ENCODE measurements around the gene CHCHD3.

Gene CHCHD3

DNA sequence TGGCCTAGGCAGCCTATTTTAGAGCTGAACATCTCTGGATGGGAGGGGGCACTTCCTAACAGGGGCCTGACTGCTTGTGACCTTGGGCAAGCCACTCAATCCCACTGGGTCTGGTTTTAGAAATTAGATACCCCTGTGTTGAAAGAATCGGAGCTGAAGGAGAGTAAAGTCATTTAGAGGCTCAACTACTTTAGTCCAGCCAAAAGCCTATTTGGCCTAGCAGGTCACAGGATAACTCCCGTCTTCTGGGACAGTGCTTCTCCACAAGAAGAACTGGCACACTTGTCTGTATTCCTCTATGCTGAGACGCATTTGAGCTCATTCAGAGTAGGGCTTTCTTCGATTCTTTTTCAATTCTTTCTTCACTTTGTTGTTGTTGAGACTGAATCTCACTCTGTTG, 224.2 kb downstream of the CHCHD3 start:
- FAIRE-seq = no peak

DNA sequence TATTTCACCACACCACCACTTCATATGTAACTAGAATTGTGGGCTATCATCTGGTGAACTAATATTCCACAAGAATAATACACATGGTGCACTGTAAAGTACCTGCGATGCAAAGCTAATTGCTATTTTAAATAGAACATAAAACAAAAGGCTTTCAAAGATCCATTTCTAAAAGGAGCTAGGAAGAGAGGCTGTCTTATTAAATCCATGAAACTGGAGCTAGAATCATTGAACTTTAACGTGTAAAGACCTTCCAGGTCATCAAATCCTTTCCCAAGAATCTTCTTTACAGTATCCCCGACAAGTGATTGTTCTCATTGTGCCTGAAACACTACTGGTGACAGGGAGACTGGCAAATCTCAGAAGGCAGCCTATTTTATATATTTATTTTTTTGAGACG, 224.9 kb downstream of the CHCHD3 start:
- no peak for FAIRE-seq

DNA sequence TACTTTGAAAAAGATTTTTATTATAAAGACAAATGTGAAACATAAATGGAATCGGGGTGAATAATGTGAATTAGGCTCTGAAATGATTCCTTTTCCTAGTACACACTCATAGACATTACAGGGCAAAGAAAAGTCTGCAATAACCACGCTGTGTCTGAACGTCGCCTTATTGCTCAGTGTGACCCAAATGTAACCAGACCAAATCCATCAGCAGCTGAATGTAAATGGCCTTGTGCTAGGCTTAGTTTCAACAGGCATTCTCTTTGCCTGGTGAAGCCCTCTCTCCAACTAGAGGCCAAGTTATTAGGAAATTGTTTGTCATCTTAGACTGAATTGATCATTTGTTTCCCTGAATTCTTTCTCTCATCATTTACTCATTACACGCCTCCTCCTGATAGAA, 225.5 kb downstream of the CHCHD3 start:
- no peak for FAIRE-seq

DNA sequence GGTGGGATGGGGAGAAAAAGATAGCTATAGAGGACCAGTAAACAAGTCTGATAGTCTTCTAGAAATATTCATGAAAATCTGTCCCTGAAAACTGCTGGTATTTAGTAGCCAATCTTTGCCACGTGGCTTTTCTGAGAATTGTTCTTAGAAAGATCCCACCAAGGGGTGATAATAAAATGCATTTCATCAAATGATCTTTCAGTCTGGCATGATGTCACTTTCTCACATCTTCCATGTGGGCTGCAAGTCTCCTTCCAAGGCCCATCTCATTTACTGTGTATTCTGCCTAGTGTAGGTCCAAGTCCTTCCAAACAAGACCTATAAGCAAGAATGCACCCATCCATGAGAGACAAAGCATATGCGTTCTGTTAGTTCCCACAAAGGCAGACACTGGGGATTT, 226.0 kb downstream of the CHCHD3 start:
- FAIRE-seq = no peak

DNA sequence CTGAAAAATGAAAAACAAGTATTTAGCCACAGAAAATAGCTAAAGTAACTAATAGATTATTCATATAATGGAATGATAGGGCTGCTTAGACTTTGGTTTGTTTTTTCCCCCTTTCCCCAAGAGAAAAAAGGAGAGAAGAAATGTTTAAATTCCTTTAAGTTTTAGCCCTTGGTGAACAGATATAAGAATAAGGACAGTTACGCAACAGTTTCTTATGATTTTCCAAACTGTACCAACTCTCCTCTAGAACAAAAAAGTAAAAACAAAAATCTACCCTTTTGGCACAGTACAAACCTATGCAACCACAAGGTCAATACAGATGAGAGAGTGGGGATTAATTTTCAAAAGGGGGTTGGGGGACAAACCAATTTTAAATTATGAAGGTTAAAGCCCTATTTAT, 227.7 kb downstream of the CHCHD3 start:
- FAIRE-seq = no peak

DNA sequence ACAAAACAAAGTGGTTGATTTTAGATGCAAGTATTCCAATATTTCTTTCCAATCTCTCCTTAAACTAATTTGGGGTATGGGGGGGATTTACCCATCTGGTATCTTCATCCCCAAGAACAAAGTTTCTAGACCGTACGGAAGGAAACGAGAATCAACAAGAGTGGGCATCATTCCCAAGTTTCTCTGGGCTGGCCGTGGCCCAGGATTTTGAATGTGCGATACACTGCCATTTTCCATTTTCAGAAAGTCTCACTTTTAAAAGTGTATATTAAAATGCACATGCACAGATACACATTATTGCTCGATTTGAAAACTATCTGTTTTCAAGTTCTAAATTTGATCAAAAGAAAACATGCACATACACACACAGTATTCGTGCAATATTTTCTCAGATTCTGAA, 234.5 kb downstream of the CHCHD3 start:
- FAIRE-seq = no peak

DNA sequence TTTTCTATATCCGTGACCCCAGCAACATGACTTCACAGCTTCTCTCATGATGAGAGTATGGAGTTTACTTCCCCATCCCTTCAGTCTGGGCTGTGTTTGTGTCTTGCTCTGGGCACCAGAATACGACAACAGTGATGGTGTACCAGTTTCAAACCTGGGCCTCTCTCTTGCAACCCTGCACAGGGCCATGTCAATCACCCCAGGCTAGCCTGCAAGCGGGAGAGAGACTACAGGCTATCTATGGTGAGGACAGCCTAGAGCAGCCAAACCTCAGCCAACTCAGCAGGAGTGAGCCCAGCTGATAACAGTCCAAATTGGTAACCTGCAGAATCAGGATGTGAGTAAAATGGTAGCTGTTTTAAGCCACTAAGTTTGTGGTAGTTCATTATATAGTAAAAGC, 235.8 kb downstream of the CHCHD3 start:
- no peak for FAIRE-seq

DNA sequence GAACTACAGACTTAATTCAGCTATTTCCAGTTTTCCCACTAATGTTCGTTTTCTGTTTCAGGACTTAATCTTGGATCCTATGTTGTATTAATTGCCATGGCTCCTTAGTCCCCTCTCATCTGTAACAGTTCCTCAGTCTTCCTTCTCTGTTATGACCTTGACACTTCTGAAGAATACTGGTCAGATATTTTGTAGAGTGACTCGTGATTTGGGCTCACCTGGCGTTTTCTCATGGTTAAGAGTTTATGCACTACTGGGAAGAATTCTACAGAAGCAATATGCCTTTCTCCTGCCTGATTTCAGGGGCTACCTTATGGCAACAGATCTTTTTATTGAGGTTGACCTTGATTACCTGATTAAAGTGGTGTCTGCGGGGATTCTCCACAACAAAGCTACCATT, 239.4 kb downstream of the CHCHD3 start:
- no peak for FAIRE-seq

DNA sequence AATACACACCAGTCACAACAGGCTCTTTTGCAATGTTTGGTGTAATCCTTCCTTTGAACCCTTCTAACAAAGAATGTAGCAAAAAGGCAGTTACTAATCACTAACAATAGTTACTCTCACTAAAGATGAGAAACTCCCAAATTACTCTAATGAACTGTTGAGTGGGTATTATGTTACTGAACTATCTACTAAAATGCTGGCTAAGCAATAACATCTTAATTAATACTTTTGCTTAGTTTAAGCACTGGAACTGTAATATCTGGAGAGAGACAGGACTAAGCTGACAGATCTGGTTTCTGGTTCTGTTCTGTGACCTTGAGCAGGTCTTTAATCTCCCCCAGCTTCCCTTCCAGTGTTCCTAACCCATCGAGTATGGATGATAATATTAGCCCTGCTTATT, 241.7 kb downstream of the CHCHD3 start:
- FAIRE-seq = no peak

DNA sequence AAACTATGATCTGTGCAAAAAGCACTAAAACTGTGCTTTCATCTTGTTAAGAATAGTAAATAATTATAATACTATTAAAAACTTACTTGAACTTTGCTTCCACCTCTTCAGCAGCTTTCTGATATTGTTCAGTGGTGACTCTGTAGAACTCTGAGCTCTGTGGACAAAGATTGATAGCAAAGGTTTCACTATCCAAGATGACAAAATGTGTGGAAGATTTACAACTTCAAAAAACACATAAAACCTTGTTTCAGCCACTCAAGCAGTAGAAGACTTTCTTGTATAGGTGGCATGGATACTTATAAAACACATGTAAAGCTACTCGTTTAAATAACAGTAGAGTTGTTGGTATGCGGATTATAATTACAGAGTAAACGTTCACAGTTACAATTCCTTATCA, 243.6 kb downstream of the CHCHD3 start:
- no peak for FAIRE-seq

DNA sequence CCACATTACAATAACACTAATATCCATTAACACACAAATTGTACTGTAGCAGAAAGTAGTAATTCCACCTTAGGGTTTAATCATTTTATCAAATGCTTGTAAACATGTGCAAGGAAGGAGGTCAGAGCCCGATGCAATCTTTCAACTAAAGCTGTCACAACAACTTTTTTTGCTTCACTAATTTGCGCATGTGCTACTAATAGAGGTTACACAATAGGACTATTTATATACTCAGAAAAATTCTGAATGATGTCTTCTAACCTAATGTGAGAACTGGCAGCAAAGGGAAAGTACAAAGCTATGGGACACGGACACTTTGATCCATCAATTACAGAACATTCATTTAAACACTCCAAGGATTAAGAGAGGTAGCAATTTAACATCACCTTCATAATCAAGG, 244.4 kb downstream of the CHCHD3 start:
- no peak for FAIRE-seq

DNA sequence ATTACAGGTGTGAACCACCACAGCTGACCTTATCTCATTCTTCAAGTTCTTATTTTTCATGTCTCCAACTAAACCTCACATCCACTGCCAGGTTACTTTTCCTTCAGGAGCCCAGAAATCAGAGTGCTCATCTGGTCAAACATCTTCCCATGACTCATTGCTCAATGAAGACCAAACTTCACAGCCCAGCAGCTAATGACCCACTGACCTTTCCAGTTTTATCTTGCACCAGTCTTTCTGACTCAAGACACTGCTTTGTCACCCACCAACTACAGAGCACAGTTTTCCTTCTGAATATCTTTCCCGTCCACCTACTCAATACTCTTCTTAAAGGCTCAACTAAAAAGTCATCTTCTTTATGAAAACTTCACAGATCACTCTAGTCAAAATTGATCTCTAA, 245.1 kb downstream of the CHCHD3 start:
- no peak for FAIRE-seq

DNA sequence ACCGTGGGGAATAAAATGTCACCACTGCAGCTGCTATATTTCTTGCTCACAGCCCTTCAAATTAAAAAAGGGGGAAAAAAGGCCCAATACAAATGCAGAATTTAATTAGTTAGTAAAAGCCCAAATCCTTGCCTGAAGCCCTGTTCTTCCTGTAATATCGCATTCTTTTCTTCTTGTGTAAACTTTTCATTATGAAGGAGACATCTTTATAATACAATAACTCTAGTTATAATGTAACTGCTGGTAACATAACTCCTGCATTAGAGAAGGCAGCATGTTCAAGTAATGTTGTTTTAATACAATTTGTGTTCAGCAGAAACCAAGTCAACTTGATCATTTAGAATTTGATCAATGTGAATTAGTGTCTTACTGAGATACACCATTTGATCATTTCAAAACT, 250.9 kb downstream of the CHCHD3 start:
- FAIRE-seq = no peak

DNA sequence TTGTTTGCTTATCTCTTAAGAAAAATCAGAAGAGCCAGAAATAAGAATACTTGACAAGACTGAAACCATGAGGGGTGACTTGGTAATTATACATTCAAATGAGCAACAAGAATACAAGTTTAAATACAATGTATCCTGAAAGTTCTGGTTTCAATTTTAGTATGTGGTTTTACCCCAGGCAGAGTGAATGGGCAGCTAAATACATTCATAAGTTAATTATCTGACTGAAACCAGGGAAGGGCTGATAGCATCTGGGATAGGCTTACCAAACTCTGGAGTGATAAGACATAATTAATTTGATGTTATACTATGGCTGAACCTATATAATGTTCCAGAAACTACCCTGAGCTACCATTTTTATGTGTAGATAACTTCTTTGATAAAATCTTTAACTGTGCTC, 253.4 kb downstream of the CHCHD3 start:
- no peak for FAIRE-seq

DNA sequence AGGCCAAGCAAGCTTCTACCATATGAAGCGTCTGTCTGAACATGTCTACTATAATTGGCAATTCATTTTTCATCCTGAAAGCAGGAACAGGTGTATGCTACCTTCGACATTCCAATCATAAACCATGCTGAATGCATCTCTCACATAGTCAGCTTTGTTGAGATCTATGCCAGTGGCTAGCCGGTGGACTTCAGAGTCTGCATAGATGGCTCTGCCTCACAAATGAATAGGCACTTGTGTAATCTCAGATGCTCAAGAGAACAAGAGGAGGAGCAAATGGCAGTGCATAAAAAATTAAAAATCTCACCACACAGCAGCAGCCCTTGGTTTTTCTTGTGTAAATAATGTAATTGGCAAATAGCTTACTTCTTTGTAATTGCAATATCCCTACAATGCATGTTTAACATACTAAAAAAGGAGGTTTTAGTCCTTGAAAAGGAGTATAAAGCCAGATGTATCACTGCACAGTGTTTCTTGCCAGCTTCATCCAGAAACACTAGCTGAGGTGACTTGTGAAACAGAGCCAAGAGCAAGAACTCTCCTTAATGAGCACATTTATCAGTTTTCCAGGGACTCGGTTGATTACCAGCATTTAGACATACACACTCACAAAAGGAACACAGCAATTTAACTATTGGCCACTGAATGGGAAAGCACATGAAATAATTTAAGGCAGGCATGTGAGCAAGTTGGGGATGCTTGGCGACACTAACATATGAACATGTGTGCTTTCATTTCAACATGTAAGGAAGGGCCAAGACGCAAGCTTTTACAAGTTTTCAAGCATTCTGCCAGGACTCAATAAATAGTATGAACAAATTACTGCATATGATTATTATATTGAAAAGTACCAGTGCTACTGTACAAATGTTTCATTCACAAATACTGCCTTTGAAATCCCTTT, 255.7 kb downstream of the CHCHD3 start:
- FAIRE-seq = no peak

DNA sequence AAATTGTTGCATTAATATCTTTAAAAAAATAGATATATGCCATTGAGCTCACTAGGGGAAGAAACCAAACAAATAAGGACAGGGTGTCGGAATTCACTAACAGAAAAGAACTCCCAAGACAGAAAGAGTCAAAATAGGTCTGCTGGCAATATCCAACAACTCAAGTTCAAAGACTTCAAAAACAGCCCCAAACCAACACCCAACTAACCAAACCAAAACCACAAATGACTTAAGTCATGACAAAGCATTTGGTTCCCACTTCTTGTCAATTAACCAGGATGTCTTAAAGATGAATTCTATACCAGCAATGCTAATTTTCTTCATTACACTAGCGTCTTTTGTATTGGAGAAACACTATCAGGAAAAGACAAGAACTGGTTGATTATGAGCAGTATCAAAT, 256.7 kb downstream of the CHCHD3 start:
- no peak for FAIRE-seq

DNA sequence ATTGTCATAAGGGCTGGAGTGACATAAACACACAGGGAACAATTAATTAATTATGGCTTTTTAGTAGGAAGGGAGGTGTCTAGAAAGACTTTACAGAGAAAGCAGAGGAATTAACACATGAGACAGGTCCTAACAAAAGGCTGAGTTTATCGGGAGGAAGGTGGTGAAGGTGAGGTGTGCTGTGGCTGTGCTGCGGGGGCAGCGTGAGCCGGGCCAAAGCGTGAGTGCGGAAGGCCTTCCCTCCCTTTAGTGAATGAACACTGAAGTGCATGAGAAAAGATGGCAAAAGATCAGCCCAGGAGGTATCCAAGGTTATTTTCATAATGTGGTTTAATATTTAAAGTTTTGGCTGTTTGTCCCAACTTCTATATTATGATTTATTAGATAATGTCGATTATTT, 262.2 kb downstream of the CHCHD3 start:
- FAIRE-seq = no peak

DNA sequence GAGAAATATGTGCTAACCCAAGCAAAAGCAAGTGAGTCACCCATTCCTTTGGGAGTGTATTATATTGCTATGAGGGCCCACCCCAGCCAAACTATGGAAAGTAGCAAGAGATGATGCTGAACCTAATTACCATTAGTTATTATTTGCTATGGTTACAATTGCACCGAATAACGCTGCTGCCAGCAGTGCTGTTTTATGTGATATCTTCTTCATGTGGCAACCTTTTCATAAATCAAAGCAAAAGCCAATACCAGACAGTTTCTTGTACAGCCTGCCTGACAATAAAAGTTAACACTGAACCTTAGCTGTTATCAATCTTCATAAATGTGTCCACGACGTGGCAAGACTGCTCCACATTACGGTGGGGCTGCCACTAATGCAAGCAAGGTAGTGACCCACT, 263.9 kb downstream of the CHCHD3 start:
- no peak for FAIRE-seq

DNA sequence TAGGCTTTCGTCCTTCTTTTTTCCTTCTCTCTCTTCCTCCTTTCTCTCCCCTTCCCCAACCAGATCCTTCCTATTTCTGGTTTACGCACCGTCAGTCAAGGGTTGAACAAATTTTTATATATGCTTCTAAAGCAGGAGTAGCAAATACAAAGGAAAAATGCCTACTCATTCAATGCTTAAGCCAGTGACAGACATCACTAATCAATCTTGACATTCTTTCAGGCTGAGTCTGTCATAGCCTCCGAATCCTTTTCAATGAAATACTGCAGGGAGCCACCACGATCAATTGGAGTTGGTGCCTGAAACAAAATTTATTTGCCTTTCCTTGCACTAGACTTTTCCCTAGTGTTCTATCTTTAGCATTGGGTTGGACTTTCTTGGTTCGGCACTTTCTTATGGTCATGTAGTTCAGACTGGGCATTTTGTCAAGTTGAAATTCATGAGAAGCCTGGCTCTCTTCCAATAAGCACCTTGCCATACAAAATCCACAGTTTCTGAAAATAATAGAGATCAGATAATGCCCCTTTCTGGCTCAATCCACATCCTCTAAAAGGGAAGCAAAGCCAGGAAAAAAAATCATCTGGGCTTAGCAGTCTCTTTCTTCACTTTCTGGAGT, 266.1 kb downstream of the CHCHD3 start:
- no peak for FAIRE-seq

DNA sequence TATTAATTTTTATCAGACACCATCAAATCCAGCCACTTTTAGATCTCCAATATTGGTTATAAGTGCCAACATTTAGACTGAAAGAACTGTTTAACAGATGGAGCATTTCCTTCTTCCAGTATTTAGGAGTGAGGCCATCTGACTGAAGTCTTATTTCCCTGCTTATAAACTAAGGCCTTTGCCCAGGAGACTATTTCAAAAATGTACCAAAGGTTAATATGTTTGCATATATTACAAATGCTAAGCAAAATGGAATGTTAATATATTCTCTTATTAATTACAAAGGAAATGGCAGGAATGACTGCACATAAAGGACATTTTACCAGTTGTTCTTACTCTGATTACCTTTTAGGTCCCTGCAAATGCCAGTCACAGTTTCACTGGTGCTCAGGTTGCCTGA, 266.8 kb downstream of the CHCHD3 start:
- no peak for FAIRE-seq

DNA sequence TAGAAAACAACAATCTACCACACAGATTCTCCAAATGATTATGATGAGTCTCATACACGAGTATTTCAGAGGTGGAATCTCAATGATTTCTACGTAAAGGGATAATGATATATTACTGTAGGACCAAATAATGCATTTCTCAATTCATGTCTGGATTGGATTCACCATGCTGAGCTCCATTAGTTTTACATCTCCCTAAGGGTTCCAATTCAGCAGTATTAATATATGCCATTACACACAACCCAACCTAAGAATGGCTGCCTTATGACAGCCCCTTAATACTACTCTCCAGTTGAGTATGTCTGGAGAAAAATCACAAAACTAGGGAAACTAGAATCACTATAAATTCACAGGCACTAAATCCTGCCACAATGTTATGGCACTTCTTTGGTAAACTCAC, 271.3 kb downstream of the CHCHD3 start:
- FAIRE-seq = no peak

DNA sequence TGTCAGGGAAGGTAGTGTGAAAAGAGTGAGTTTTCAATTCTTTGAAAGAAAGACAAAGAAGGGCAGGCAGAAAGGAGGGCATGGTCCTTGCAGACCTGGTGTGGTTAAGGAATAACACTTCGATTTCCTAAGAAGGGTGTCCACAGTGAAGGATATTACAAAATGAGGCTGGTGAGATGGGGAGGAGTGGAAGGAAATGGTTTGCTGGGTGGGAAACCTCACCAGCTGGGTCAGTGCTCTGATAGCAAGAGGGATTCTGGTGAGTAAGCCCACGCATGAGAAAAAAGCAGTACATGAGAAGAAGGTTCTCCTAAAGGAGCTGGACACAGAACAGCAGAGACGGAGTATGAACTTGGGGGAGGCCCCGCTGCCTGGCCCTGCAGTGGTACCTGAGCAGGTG, 275.1 kb downstream of the CHCHD3 start:
- FAIRE-seq = no peak

DNA sequence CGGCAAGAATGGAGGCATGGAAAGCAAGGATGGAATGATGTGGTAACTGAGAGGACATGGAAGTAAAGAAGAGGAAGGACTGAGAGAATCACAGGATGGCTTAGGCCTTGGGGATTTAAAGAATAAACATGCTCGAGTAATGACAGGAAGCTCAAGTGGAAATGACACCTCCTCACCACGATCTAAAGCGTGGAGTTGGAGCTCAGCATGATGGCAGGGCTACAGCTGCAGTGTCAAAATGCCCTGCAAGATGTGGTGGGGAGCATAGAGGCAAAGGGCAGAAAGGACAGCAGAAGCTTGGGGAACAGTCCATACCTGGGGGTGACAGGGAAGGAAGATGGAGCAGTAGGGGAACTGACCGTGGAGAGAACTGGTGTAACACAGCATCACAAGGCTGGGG, 276.1 kb downstream of the CHCHD3 start:
- no peak for FAIRE-seq

DNA sequence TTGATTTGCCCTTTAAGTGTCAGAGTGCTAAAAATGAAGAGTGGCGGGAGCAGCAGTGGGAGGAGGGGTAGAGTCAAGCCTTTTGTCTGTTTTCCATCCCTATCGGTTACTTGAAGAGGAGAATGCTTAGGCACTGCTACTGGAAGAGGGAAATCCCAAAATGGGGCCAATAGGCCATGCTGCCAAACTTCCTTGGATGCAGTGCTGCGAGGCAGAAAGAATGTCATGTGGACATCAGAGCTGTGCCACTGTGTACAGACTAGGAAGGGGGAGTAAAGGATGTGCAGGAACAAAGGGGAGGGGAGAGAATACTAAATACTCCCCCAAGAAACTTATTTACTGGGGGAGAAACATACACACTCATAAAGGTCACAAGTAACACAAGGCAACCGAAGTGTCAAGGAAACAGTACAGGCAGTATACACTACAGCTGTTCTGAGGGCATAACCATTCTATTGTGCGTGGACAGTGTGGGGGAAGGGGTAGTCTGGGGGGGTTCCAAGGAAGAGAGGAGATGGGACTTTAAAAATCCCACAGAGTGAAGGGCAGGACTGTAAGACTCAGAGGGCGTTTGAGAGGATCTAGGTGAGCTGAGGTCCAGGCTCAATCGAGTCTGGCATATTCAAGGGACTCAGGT, 276.9 kb downstream of the CHCHD3 start:
- FAIRE-seq = no peak

Data from G401.6 (cell line).